Esophagus (tissue), 2 donors: ENCODE results near the gene UGT2B10. TPM values are rescaled to one million over a fixed set of nuclear protein-coding genes. Genes with fewer than 3 reads are reported as not detected.

Source experiments
- polyA plus RNA-seq, 2 donors: library from polyadenylated mRNA; stranded (reverse); fragments of 200-250 nt; gene quantifications; one replicate each; pipeline ENCODE4 v1.2.3, GENCODE V29; 2013
- donor health status: healthy with polysubstance abuse.
- donor health status: Bipolar disorder and iron deficiency.

The UGT2B10 gene
- polyA plus RNA-seq, 2 donors = not detected

Other genes starting within 250 kb of the UGT2B10 start
- gene UGT2B17, start 239.7 kb upstream of the UGT2B10 start, polyA plus RNA-seq = under 1 TPM; 0.02 to 0.10 TPM
- under 1 TPM in 1 of 2 donors, not detected in 1; 0.06 TPM for gene UGT2B15, start 145.3 kb upstream of the UGT2B10 start, polyA plus RNA-seq
- not detected for gene UGT2A3, start 135.8 kb downstream of the UGT2B10 start, polyA plus RNA-seq